HepG2 (cell line): Measurements from ENCODE around the gene MST1. TPM values are rescaled to one million over a fixed set of nuclear protein-coding genes. Genes with fewer than 3 reads are reported as not detected.

ENCODE experiments used
- ATAD3A ChIP-seq: sonication (generic); formaldehyde crosslinking; IDR thresholded peaks from 2 replicates; pipeline ENCODE4 v1.4.0; 2020; ENCODE audit warnings: missing genetic modification reagents
- ATF7 ChIP-seq, 2 experiments: fragments of 450-650 bp in 1 of 2; sonication (generic) in 1 of 2; formaldehyde crosslinking in 1 of 2; IDR thresholded peaks; 2 replicates each; pipeline versions ENCODE4 v1.4.0 to v1.6.1; 2016 to 2020; ENCODE audit warnings: antibody characterized with exemption in 1 of 2, mild to moderate bottlenecking in 1 of 2, missing genetic modification reagents in 1 of 2
- MED8 ChIP-seq: sonication (generic); formaldehyde crosslinking; IDR thresholded peaks from 2 replicates; pipeline ENCODE4 v1.8.1; 2023; ENCODE audit warnings: mild to moderate bottlenecking, missing genetic modification reagents; ENCODE audit not compliant: insufficient replicate concordance
- PAF1 ChIP-seq: IDR thresholded peaks from 2 replicates; pipeline ENCODE4 v1.6.1; 2016; ENCODE audit warnings: missing genetic modification reagents, missing compliant biosample characterization
- RNF2 ChIP-seq: fragments of 450-650 bp; conservative IDR thresholded peaks from 2 replicates; pipeline ENCODE4 v1.6.1; 2016; ENCODE audit warnings: low read depth
- SNAI1 ChIP-seq: sonication (generic); formaldehyde crosslinking; IDR thresholded peaks from 2 replicates; pipeline ENCODE4 v1.5.0; 2020; ENCODE audit warnings: mild to moderate bottlenecking, missing genetic modification reagents, borderline replicate concordance
- ZFP91 ChIP-seq: sonication (generic); formaldehyde crosslinking; IDR thresholded peaks from 2 replicates; pipeline ENCODE4 v1.9.0; 2022; ENCODE audit warnings: missing genetic modification reagents, mild to moderate bottlenecking, borderline replicate concordance
- ZHX2 ChIP-seq, 2 experiments: sonication (generic) in 1 of 2; formaldehyde crosslinking in 1 of 2; IDR thresholded peaks; 2 replicates each; pipeline versions ENCODE4 v1.6.1 to v1.9.0; 2014 to 2022; ENCODE audit warnings: antibody characterized with exemption in 1 of 2, borderline replicate concordance in 1 of 2, inconsistent platforms in 1 of 2, low read depth in 1 of 2, missing genetic modification reagents in 1 of 2
- ZMYM3 ChIP-seq: sonication (generic); formaldehyde crosslinking; IDR thresholded peaks from 2 replicates; pipeline ENCODE4 v1.5.1; 2020; ENCODE audit warnings: mild to moderate bottlenecking, missing genetic modification reagents
- ZNF18 ChIP-seq: sonication (generic); formaldehyde crosslinking; IDR thresholded peaks from 2 replicates; pipeline ENCODE4 v1.8.0; 2022; ENCODE audit warnings: mild to moderate bottlenecking, missing genetic modification reagents; ENCODE audit not compliant: insufficient replicate concordance
- ZNF232 ChIP-seq: sonication (generic); formaldehyde crosslinking; IDR thresholded peaks from 2 replicates; pipeline ENCODE4 v1.4.0; 2020; ENCODE audit warnings: missing genetic modification reagents, borderline replicate concordance
- ZNF800 ChIP-seq: sonication (generic); formaldehyde crosslinking; IDR thresholded peaks from 2 replicates; pipeline ENCODE4 v1.4.0; 2020; ENCODE audit warnings: missing genetic modification reagents
- polyA plus RNA-seq, 8 experiments: library from polyadenylated mRNA; depleted of rRNA in 3 of 8; stranded (reverse) in 7 of 8; unstranded in 1 of 8; fragments of >200 nt; fragmentation: Illumina TruSeq in 4 of 8; extraction: Trizol in 4 of 8; gene quantifications; 2 replicates each; pipeline versions ENCODE4 v1.2.1 to v1.2.3, GENCODE V29; 2011 to 2016; ENCODE audit warnings: low read depth in 4 of 8, missing spikeins in 1 of 8, mixed read lengths in 1 of 8; ENCODE audit not compliant: insufficient read depth in 1 of 8
- total RNA-seq, 5 experiments: library from RNA; depleted of rRNA; stranded (reverse); fragments of >200 nt; fragmentation: Illumina TruSeq; extraction: Trizol; gene quantifications; 2 replicates each; pipeline ENCODE4 v1.2.3, GENCODE V29; 2016; ENCODE audit warnings: low read depth in 1 of 5

The MST1 gene
- total and polyA plus RNA-seq, 2 of the 13 experiments (the other 11 are each of a cell fraction or from before 2014, with no cell fraction given), result 189 to 452 TPM

GRCh38 chr3:49689046-49689907 is at the start of gene MST1, which contains the start of gene RNF123 (continued):
- TF ChIP-seq ZNF18 (CRISPR knock-in tag), result no peak
- peak; percentile 76; the same call in 1 of the 2 replicates for TF ChIP-seq ZFP91 (CRISPR knock-in tag)
- peak; percentile 65; the same call in 1 of the 2 replicates for TF ChIP-seq ZHX2 (IDR thresholded peaks at IDR 0.05; ENCODE audit: low read depth)
- TF ChIP-seq ZHX2 (CRISPR knock-in tag; IDR thresholded peaks at IDR 0.05; ENCODE audit: borderline replicate concordance), result no peak
- no peak for TF ChIP-seq MED8 (CRISPR knock-in tag)
- TF ChIP-seq ZMYM3, result no peak
- TF ChIP-seq RNF2, result no peak
- TF ChIP-seq SNAI1, result no peak
- no peak for TF ChIP-seq ZNF232
- no peak for TF ChIP-seq PAF1 (CRISPR knock-in tag)
- TF ChIP-seq ATF7 (IDR thresholded peaks at IDR 0.05), result no peak
- 0 out of 2 replicates have a peak, but pooled peaks have one; percentile 22 for TF ChIP-seq ATF7 (CRISPR knock-in tag; IDR thresholded peaks at IDR 0.05)
- no peak for TF ChIP-seq ATAD3A (CRISPR knock-in tag)
- 0 out of 2 replicates have a peak, but pooled peaks have one; percentile 26 for TF ChIP-seq ZNF800 (CRISPR knock-in tag)
